GM23338 (cell line): ENCODE measurements around the gene GAS6.

Source experiments
- CREB1 ChIP-seq: fragments of 250-450 bp; sonication (Bioruptor Pico); IDR thresholded peaks from 2 replicates; pipeline ENCODE4 v1.5.0; 2020; ENCODE audit warnings: low read depth, mild to moderate bottlenecking, moderate library complexity
- EZH2 ChIP-seq: fragments of 200-600 bp; sonication (generic); IDR thresholded peaks from one replicate; pipeline ENCODE4 v1.8.0; 2017; ENCODE audit warnings: antibody characterized with exemption, mild to moderate bottlenecking, low read depth; ENCODE audit not compliant: unreplicated experiment
- EZH2phosphoT487 ChIP-seq: fragments of 200-600 bp; sonication (generic); IDR thresholded peaks from one replicate; pipeline ENCODE4 v1.8.1; 2018; ENCODE audit warnings: antibody characterized with exemption; ENCODE audit not compliant: unreplicated experiment
- NANOG ChIP-seq: IDR thresholded peaks from 2 replicates; pipeline ENCODE4 v1.6.1; 2016; ENCODE audit warnings: antibody characterized with exemption, borderline replicate concordance
- POLR2AphosphoS5 ChIP-seq: IDR thresholded peaks from 2 replicates; pipeline ENCODE4 v1.6.1; 2016; ENCODE audit warnings: antibody characterized with exemption, low read depth
- REST ChIP-seq: IDR thresholded peaks from one replicate; pipeline ENCODE4 v1.6.1; 2018; ENCODE audit warnings: antibody characterized with exemption; ENCODE audit not compliant: unreplicated experiment
- STAT1 ChIP-seq: IDR thresholded peaks from one replicate; pipeline ENCODE4 v1.6.1; 2016; ENCODE audit warnings: antibody characterized with exemption; ENCODE audit not compliant: unreplicated experiment
- ZNF114 ChIP-seq: fragments of 250-450 bp; sonication (Bioruptor Pico); IDR thresholded peaks from 2 replicates; pipeline ENCODE4 v1.5.0; 2020; ENCODE audit warnings: mild to moderate bottlenecking, moderate library complexity
- TF ChIP-seq, protein P1 (sequence below), 2 experiments: fragments of 200-600 bp in 1 of 2; sonication (generic) in 1 of 2; conservative IDR thresholded peaks; 2 replicates each; pipeline versions ENCODE4 v1.5.1 to v1.6.1; 2016 to 2017; ENCODE audit warnings: antibody characterized with exemption in 2 of 2, low read depth in 2 of 2, mild to moderate bottlenecking in 2 of 2, moderate library complexity in 1 of 2
- TF ChIP-seq, protein P2 (sequence below): fragments of 250-450 bp; sonication (Bioruptor Pico); IDR thresholded peaks from 2 replicates; pipeline ENCODE4 v1.5.0; 2020; ENCODE audit warnings: mild to moderate bottlenecking, moderate library complexity

GRCh38 chr13:113902481-113902880 lies 38.6 kb upstream of the GAS6 start:
- TF ChIP-seq, protein P1, sequence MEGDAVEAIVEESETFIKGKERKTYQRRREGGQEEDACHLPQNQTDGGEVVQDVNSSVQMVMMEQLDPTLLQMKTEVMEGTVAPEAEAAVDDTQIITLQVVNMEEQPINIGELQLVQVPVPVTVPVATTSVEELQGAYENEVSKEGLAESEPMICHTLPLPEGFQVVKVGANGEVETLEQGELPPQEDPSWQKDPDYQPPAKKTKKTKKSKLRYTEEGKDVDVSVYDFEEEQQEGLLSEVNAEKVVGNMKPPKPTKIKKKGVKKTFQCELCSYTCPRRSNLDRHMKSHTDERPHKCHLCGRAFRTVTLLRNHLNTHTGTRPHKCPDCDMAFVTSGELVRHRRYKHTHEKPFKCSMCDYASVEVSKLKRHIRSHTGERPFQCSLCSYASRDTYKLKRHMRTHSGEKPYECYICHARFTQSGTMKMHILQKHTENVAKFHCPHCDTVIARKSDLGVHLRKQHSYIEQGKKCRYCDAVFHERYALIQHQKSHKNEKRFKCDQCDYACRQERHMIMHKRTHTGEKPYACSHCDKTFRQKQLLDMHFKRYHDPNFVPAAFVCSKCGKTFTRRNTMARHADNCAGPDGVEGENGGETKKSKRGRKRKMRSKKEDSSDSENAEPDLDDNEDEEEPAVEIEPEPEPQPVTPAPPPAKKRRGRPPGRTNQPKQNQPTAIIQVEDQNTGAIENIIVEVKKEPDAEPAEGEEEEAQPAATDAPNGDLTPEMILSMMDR (conservative IDR thresholded peaks at IDR 0.05; ENCODE audit: low read depth in 2 of 2), result no peak
- TF ChIP-seq NANOG, result no peak
- no peak for TF ChIP-seq ZNF114
- no peak for TF ChIP-seq POLR2AphosphoS5
- no peak for TF ChIP-seq EZH2
- TF ChIP-seq, protein P2, sequence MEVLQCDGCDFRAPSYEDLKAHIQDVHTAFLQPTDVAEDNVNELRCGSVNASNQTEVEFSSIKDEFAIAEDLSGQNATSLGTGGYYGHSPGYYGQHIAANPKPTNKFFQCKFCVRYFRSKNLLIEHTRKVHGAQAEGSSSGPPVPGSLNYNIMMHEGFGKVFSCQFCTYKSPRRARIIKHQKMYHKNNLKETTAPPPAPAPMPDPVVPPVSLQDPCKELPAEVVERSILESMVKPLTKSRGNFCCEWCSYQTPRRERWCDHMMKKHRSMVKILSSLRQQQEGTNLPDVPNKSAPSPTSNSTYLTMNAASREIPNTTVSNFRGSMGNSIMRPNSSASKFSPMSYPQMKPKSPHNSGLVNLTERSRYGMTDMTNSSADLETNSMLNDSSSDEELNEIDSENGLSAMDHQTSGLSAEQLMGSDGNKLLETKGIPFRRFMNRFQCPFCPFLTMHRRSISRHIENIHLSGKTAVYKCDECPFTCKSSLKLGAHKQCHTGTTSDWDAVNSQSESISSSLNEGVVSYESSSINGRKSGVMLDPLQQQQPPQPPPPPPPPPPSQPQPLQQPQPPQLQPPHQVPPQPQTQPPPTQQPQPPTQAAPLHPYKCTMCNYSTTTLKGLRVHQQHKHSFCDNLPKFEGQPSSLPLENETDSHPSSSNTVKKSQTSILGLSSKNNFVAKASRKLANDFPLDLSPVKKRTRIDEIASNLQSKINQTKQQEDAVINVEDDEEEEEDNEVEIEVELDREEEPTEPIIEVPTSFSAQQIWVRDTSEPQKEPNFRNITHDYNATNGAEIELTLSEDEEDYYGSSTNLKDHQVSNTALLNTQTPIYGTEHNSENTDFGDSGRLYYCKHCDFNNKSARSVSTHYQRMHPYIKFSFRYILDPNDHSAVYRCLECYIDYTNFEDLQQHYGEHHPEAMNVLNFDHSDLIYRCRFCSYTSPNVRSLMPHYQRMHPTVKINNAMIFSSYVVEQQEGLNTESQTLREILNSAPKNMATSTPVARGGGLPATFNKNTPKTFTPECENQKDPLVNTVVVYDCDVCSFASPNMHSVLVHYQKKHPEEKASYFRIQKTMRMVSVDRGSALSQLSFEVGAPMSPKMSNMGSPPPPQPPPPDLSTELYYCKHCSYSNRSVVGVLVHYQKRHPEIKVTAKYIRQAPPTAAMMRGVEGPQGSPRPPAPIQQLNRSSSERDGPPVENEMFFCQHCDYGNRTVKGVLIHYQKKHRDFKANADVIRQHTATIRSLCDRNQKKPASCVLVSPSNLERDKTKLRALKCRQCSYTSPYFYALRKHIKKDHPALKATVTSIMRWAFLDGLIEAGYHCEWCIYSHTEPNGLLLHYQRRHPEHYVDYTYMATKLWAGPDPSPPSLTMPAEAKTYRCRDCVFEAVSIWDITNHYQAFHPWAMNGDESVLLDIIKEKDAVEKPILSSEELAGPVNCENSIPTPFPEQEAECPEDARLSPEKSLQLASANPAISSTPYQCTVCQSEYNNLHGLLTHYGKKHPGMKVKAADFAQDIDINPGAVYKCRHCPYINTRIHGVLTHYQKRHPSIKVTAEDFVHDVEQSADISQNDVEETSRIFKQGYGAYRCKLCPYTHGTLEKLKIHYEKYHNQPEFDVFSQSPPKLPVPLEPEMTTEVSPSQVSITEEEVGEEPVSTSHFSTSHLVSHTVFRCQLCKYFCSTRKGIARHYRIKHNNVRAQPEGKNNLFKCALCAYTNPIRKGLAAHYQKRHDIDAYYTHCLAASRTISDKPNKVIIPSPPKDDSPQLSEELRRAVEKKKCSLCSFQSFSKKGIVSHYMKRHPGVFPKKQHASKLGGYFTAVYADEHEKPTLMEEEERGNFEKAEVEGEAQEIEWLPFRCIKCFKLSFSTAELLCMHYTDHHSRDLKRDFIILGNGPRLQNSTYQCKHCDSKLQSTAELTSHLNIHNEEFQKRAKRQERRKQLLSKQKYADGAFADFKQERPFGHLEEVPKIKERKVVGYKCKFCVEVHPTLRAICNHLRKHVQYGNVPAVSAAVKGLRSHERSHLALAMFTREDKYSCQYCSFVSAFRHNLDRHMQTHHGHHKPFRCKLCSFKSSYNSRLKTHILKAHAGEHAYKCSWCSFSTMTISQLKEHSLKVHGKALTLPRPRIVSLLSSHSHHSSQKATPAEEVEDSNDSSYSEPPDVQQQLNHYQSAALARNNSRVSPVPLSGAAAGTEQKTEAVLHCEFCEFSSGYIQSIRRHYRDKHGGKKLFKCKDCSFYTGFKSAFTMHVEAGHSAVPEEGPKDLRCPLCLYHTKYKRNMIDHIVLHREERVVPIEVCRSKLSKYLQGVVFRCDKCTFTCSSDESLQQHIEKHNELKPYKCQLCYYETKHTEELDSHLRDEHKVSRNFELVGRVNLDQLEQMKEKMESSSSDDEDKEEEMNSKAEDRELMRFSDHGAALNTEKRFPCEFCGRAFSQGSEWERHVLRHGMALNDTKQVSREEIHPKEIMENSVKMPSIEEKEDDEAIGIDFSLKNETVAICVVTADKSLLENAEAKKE (CRISPR knock-in tag), result no peak
- no peak for TF ChIP-seq CREB1
- no peak for TF ChIP-seq REST
- TF ChIP-seq EZH2phosphoT487, result no peak
- TF ChIP-seq STAT1, result no peak
